Small intestine (tissue), 7 donors: ENCODE data around the gene PLCB3. TPM values are rescaled to one million over a fixed set of nuclear protein-coding genes. Genes with fewer than 3 reads are reported as not detected.

Experiments
- DNase-seq, 2 donors: peaks; one replicate each; pipeline versions ENCODE4 v3.0.0 to v3.0.0-alpha.2; 2013
- FAIRE-seq: peaks from 2 replicates; lab custom pipeline; 2012; peaks lifted over from hg19 to GRCh38; lab: Jason Lieb, UNC
- H3K27ac ChIP-seq, 3 donors: one replicate each; pipeline ENCODE4 v1.5.1; 2013; ENCODE audit warnings: low read length in 2 of 3, mild to moderate bottlenecking in 2 of 3, control low read depth in 1 of 3, inconsistent platforms in 1 of 3, low read depth in 1 of 3, moderate library complexity in 1 of 3
- H3K27me3 ChIP-seq, 3 donors: one replicate each; pipeline ENCODE4 v1.6.1; 2013; ENCODE audit warnings: low read length in 3 of 3, inconsistent platforms in 1 of 3; ENCODE audit not compliant: control insufficient read depth in 3 of 3, insufficient read depth in 3 of 3
- H3K36me3 ChIP-seq, 3 donors: one replicate each; pipeline ENCODE4 v1.6.1; 2013; ENCODE audit warnings: low read length in 3 of 3, inconsistent platforms in 1 of 3, low read depth in 1 of 3, mild to moderate bottlenecking in 1 of 3, moderate library complexity in 1 of 3; ENCODE audit not compliant: control insufficient read depth in 3 of 3, insufficient read depth in 2 of 3
- H3K4me1 ChIP-seq, 3 donors: one replicate each; pipeline ENCODE4 v1.6.1; 2013; ENCODE audit warnings: low read length in 2 of 3, inconsistent platforms in 1 of 3, low read depth in 1 of 3, mild to moderate bottlenecking in 1 of 3, moderate library complexity in 1 of 3; ENCODE audit not compliant: control insufficient read depth in 3 of 3, insufficient read depth in 2 of 3
- H3K4me3 ChIP-seq, 3 donors: one replicate each; pipeline ENCODE4 v1.5.1; 2013; ENCODE audit warnings: low read length in 3 of 3, control low read depth in 1 of 3, inconsistent platforms in 1 of 3, low read depth in 1 of 3, mild to moderate bottlenecking in 1 of 3, moderate library complexity in 1 of 3
- H3K9me3 ChIP-seq, 2 donors: one replicate each; pipeline ENCODE4 v1.6.1; 2013; ENCODE audit warnings: low read depth in 1 of 2, low read length in 1 of 2; ENCODE audit not compliant: control insufficient read depth in 2 of 2, insufficient read depth in 1 of 2
- WGBS, 3 donors: extraction: QIAGEN DNeasy Blood & Tissue Kit; methylation state at CpG; one replicate each; pipeline ENCODE4 v1.1.7; 2013; 5-methylcytosine and 5-hydroxymethylcytosine counted together
- polyA plus RNA-seq, 4 donors: library from polyadenylated mRNA; stranded (reverse) in 3 of 4; unstranded in 1 of 4; fragments of 200-250 nt in 3 of 4; fragments of 120-200 nt in 1 of 4; gene quantifications; one replicate each; pipeline versions ENCODE4 v1.2.1 to v1.2.3, GENCODE V29; 2013
- donor health status: healthy with polysubstance abuse.
- donor health status: control.
- donor health status: control.
- donor health status: Bipolar disorder and iron deficiency.
- donor health status: healthy.

Gene PLCB3
- polyA plus RNA-seq, 4 donors = 108 to 191 (median 125) TPM

DNA sequence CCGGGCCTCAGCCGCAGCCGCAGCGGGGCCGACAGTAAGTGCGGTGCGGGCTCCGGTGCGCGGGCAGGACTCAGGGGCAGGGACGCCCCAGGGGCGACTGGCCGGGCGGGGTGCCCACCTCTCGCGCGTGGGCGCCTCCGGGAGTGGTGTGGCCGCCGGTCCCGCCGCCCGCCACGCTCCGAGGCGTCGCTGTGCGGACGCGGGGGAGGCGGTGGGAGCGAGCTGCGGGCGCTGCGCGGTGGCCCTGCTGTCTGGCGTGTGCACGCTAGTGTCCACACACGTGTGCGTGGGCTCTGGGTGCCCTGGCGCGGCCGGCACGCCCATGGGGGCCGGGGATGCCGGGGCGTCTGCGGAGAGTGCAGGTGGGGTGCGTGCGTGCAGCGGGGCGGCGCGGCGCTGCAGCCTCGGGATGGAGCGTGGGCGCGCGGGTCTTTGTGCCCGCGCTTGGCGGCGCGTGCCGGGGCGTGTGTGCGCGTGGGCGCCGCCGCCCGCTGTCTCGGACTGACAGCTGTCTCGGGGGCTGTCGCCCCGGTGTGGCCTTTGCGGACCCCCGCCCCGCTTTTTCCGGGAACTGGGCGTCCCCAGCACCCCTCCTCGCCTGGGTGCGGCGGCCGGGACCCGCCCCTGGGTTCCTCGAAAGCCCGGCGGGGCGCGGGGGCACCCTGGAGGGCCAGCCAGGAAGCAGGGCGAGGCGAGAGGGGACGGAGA is 40.6 kb downstream of the PLCB3 start:
- peaks cover 12 to 64% (median 24%) of the 10 kb centered on the region in 3 donors for H3K27me3 ChIP-seq

DNA sequence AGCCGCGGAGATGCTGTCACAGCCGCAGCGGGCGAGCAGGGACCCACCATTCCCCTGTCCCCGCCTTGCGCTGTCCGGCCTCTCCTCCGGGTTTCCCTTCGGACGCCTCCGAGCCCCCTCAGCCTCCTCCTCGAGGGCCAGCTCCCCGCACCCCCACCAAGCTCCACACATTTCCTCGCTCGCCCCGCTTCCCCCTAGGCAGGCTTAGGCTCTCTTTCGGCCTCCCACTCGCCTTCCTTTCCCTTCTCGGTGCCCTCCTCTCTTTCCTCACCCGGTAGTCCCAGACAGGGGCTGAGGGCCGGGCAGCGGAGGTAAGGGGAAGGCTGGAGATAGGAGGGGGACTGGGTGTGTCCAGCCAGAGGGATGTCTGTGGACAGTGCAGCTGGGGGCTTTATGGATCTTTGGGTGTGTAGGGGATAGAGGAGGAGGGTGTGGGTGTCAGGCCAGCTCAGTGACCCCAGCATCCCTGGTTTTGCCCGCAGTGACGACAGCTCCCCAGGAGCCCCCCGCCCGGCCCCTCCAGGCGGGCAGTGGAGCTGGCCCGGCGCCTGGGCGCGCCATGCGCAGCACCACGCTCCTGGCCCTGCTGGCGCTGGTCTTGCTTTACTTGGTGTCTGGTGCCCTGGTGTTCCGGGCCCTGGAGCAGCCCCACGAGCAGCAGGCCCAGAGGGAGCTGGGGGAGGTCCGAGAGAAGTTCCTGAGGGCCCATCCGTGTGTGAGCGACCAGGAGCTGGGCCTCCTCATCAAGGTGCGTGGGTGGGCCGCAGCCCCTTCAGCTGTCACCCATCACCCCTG is 41.3 kb downstream of the PLCB3 start:
- WGBS, 3 donors = 29 to 36% (median 30%) methylated on average over 28 to 42 of the region's 42 CpGs
- FAIRE-seq = no peak
- Histone ChIP-seq H3K4me1 (peaks cover 0 to 3% (median 0%) of the 10 kb centered on the region in 3 donors), H3K9me3 (no peaks in the 10 kb centered on the region), H3K36me3 (peaks cover 0 to 13% (median 0%) of the 10 kb centered on the region in 3 donors), H3K4me3 (peak overlapping the region in 1 of 3 donors; percentile 40), H3K27ac (no peak overlapping the region), H3K27me3 (peaks cover 15 to 71% (median 31%) of the 10 kb centered on the region in 3 donors)
- DNase-seq = no peak

More for the DNA sequence above, 40.6 kb downstream of the PLCB3 start:
- WGBS, 3 donors = 1 to 2% (median 1%) methylated on average over 18 to 96 of the region's 96 CpGs
- DNase-seq = no peak
- Histone ChIP-seq H3K4me3 (peak overlapping the region in 1 of 3 donors; percentile 40), H3K27ac (no peak overlapping the region), H3K4me1 (peaks cover 0 to 3% (median 0%) of the 10 kb centered on the region in 3 donors), H3K36me3 (peaks cover 0 to 16% (median 0%) of the 10 kb centered on the region in 3 donors), H3K9me3 (no peaks in the 10 kb centered on the region)
- FAIRE-seq = no peak

DNA sequence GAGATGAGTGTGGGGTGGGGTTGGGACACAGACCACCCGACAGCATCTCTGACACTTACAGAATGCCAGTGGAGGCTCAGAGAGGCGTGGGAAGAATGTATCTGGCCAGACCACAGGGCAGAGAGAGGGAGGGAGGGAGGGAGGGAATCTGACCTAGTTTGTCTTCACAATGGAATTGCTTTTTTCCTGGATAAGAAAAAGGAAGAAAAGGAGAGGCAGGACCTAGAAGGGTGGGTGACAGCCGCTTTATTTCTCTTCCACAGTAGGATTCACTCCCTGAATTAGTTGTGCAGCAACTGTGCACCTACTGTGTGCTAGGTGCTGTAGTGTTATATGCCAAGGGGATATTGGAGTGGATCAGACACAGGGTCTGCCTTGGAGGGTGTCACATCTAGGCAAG is 43.4 kb downstream of the PLCB3 start:
- H3K9me3 ChIP-seq = no peaks in the 10 kb centered on the region
- FAIRE-seq = no peak
- DNase-seq = no peak
- H3K36me3 ChIP-seq = peaks cover 0 to 2% (median 0%) of the 10 kb centered on the region in 3 donors
- WGBS, 3 donors = 56 to 63% (median 57%) methylated on average over 3 of the region's 3 CpGs
- no peak overlapping the region for H3K27ac ChIP-seq
- H3K4me3 ChIP-seq = no peak overlapping the region
- H3K4me1 ChIP-seq = peaks cover 0 to 6% (median 2%) of the 10 kb centered on the region in 3 donors
- peaks cover 17 to 92% (median 43%) of the 10 kb centered on the region in 3 donors for H3K27me3 ChIP-seq

GRCh38 chr11:64295760-64296159 is 44.4 kb downstream of the PLCB3 start:
- H3K4me1 ChIP-seq = peaks cover 0 to 16% (median 4%) of the 10 kb centered on the region in 3 donors
- H3K9me3 ChIP-seq = no peaks in the 10 kb centered on the region
- DNase-seq (no peak), FAIRE-seq (no peak)
- H3K27ac ChIP-seq = no peak overlapping the region
- H3K4me3 ChIP-seq = no peak overlapping the region
- no peaks in the 10 kb centered on the region for H3K36me3 ChIP-seq
- WGBS, 3 donors = 82 to 83% (median 82%) methylated on average over 4 of the region's 4 CpGs
- H3K27me3 ChIP-seq = peaks cover 17 to 93% (median 44%) of the 10 kb centered on the region in 3 donors

DNA sequence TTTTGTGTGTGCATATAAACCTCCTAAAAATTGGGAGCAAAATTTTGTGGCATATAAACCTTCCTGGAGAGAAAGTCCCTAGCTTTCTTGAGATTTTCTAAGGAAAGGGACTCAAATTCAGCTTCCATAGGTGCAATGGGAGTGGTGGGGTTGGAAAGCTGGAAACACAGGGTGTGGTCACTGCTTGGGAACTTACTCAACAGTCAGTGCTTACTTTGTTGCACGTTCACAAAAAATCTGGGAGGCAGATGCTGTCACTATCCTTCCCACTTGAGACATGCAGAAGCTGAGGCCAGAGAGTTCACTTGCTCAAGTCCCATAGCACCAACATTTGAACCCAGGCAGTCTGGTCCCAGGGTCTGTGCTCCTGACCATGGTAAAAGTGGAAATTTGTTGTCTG is 44.9 kb downstream of the PLCB3 start:
- peaks cover 17 to 93% (median 40%) of the 10 kb centered on the region in 3 donors for H3K27me3 ChIP-seq
- FAIRE-seq = no peak
- 25 to 40% (median 36%) methylated on average over 1 of the region's 1 CpG for WGBS, 3 donors

GRCh38 chr11:64296830-64297698 is 45.7 kb downstream of the PLCB3 start:
- H3K4me1 ChIP-seq = peaks cover 0 to 14% (median 4%) of the 10 kb centered on the region in 3 donors
- no peaks in the 10 kb centered on the region for H3K36me3 ChIP-seq
- no peak for FAIRE-seq
- H3K27ac ChIP-seq = no peak overlapping the region
- H3K4me3 ChIP-seq = no peak overlapping the region
- no peaks in the 10 kb centered on the region for H3K9me3 ChIP-seq
- H3K27me3 ChIP-seq = peaks cover 13 to 99% (median 39%) of the 10 kb centered on the region in 3 donors
- DNase-seq = no peak
- 7 to 12% (median 8%) methylated on average over 33 to 34 of the region's 34 CpGs for WGBS, 3 donors

More for the DNA sequence above, 44.9 kb downstream of the PLCB3 start:
- no peak overlapping the region for H3K27ac ChIP-seq
- no peak overlapping the region for H3K4me3 ChIP-seq
- H3K9me3 ChIP-seq = no peaks in the 10 kb centered on the region
- H3K36me3 ChIP-seq = no peaks in the 10 kb centered on the region
- DNase-seq = no peak
- peaks cover 0 to 16% (median 4%) of the 10 kb centered on the region in 3 donors for H3K4me1 ChIP-seq

GRCh38 chr11:64297699-64298358 is 46.5 kb downstream of the PLCB3 start:
- H3K36me3 ChIP-seq = no peaks in the 10 kb centered on the region
- FAIRE-seq (no peak), DNase-seq (no peak)
- peaks cover 9 to 93% (median 39%) of the 10 kb centered on the region in 3 donors for H3K27me3 ChIP-seq
- no peaks in the 10 kb centered on the region for H3K9me3 ChIP-seq
- H3K4me3 ChIP-seq = no peak overlapping the region
- 11 to 36% (median 36%) methylated on average over 18 of the region's 18 CpGs for WGBS, 3 donors
- H3K27ac ChIP-seq = no peak overlapping the region
- peaks cover 0 to 14% (median 4%) of the 10 kb centered on the region in 3 donors for H3K4me1 ChIP-seq
